Measurements from ENCODE around the gene POP7.
"Not testable (repeated sequence)": the region's sequence is repeated elsewhere in the genome, so short reads cannot be mapped to it uniquely, and the experiment has no call there.

Gene POP7

GRCh38 chr7:100689230-100690135, 16.4 kb upstream of the POP7 start:
- FAIRE-seq (no peak), DNase-seq (ENCODE audit: insufficient read length, low spot score) (no peak)

DNA sequence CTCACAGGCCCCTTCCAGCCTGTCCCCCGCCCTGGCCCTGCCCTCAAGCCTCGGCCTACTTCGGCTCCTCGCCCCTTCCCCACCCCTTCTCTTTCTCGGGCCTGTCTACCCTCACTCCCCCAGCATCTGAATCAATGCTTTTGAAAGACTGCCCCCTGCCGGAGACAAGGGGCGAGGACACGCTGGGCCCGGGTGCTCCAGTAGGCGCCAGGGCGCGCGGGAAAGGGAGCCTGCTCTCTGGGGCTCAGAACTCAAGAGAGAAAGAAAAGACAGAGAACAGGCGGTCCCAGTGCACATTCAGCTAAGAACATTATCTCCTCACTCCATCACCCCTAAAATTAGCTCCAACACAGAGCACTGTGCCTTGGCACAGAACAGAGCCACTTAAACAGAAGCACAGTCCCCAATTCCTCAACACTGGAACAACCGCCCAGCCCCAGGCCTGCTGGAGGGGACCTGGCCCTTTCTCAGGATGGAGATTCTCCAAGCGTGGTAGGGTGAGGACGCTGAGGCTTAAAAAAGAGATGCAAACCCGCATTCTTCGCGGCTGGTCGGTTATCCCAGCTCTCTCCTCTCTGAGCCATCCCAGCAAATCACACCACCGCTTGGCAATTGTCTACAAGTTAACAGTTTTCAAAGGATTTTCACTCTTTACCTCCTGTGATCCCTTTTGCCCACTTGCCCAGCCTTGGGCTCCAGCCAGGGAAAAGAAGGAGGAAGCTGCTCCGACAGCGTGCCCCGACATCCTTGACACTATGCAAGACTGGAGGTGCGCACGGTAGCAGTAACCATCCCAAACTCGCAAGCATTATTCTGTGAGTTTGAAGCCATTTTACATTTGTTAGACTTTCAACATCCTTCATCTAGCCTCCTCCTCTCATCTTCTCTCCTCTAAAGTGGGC, 14.0 kb upstream of the POP7 start:
- peak; percentile 56 for DNase-seq (ENCODE audit: insufficient read length, low spot score)
- no peak for FAIRE-seq

GRCh38 chr7:100692578-100692961, 13.4 kb upstream of the POP7 start:
- FAIRE-seq (no peak), DNase-seq (ENCODE audit: insufficient read length, low spot score) (no peak)

DNA sequence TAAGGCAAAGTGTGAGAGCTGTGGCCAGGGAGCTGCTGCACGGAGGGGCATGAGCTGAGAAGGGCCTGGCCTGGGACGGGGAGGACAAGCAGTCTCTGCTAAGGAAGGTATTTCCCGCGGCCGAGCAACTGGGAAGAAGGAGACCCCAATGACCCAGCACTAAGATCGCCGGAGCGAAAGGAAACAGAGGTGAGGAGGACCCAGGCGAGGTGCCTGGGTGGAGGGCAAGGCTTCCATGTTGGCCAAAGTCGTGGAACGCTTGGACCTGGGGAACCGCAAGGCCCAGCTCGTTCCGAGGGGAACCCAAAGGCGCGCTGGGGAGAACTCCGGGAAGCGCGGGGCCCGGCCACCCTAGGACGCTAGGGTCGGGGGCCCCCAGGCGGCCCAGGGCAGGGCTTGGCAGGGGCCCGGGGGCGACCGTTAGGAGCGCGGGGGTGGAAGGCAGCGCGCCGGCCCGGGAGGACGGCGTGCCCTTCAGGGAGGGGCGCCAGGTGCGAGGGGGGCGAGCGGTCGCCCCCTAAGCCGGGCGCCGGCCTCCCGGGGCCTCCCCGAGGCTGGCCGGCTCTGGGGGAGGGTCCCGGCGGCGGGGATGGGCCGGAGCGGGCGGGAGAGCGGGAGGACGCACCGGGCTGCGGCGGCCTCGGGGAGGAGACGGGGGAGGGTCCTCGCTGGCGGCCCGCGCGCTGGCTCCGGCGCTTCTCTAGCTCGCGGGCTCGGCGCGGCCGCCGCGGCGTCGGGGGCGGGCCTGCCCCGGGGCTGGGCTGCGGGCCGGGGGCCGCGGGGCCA, 12.4 kb upstream of the POP7 start:
- no peak for DNase-seq (ENCODE audit: insufficient read length, low spot score)

DNA sequence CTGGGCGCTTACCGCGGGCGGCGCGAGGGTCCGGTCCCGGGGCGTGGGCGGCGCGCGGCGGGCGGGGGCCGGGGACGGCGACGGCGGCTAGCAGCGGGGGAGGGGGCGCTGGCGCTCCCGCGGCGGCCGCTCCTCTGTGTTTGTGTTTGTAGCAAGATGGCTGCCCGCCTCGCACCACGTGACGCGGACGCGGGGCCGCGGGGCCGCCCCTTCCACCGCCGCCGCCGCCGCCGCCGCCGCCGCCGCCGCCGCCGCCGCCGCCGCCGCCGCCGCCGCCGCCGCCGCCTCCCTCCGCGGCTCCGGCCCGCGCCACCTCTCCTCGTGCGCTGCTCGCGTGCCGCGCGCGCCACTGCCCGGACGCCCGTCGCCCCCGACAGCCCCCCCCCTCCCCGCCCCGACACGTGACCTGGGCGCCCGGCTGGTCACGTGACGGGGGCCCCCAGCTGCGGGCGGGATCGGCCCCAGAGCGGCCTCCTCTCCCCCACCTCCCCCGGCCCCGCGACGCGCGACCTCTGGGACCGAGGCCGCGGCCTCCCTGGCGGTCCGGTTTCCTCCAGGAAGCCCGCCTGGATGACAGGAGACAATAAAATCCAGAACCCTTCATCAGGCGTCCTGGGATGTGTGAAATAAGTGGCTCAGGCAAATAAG, 11.7 kb upstream of the POP7 start, which contains the start of gene GIGYF1:
Gene GIGYF1 (minus strand): TSS at position 153 of the 648 bp plus-strand sequence. CDS start 6,012 bp downstream, outside the sequence.
- DNase-seq (ENCODE audit: insufficient read length, low spot score), result peak; percentile 60
- no peak for FAIRE-seq

More for the DNA sequence above, 12.4 kb upstream of the POP7 start:
- FAIRE-seq, result no peak

- no peak for FAIRE-seq
Observed at GRCh38 chr7:100696123-100696521, 9.8 kb upstream of the POP7 start.

GRCh38 chr7:100699018-100699417, 6.9 kb upstream of the POP7 start:
- no peak for FAIRE-seq
- DNase-seq (ENCODE audit: insufficient read length, low spot score), result no peak

More at GRCh38 chr7:100696123-100696521, 9.8 kb upstream of the POP7 start:
- DNase-seq (ENCODE audit: insufficient read length, low spot score), result no peak

- not testable (repeated sequence) for FAIRE-seq; DNase-seq (ENCODE audit: insufficient read length, low spot score)
Observed at GRCh38 chr7:100701089-100701488, 4.8 kb upstream of the POP7 start.

DNA sequence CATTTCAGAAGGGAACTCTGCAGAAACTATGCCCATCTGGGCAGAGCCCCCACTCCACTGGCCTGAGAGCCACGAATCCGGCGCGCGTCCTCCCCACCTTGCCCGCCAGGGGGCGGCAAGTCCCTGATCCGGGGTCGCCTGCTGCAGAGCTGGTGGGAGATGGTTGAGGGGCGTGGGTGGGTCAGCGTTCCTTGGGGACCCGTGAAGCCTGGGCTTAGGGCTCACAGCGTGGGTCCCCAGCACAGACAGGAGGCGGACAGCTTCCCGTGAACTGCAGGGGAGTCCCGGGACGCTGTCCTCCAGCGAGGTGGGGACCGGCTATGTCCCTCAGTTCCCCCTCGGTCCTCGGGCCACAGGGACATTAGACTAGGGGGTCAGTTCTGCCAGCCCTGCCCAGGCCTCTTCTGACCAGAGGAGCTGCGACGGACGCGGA, 585 bp upstream of the POP7 start:
- FAIRE-seq (no peak), DNase-seq (ENCODE audit: insufficient read length, low spot score) (peak; percentile 82)

DNA sequence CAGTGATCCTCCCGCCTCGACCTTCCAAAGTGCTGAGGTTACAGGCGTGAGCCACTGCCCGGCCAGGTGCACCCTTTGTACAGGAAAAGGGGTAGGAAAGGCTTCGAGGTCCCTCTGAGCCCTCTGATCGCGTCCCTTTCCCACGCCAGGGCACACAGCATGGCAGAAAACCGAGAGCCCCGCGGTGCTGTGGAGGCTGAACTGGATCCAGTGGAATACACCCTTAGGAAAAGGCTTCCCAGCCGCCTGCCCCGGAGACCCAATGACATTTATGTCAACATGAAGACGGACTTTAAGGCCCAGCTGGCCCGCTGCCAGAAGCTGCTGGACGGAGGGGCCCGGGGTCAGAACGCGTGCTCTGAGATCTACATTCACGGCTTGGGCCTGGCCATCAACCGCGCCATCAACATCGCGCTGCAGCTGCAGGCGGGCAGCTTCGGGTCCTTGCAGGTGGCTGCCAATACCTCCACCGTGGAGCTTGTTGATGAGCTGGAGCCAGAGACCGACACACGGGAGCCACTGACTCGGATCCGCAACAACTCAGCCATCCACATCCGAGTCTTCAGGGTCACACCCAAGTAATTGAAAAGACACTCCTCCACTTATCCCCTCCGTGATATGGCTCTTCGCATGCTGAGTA, 871 bp downstream of the POP7 start:
- DNase-seq (ENCODE audit: insufficient read length, low spot score) (no peak), FAIRE-seq (no peak)

GRCh38 chr7:100708395-100708794, 2.5 kb downstream of the POP7 start:
- FAIRE-seq (no peak), DNase-seq (ENCODE audit: insufficient read length, low spot score) (no peak)

DNA sequence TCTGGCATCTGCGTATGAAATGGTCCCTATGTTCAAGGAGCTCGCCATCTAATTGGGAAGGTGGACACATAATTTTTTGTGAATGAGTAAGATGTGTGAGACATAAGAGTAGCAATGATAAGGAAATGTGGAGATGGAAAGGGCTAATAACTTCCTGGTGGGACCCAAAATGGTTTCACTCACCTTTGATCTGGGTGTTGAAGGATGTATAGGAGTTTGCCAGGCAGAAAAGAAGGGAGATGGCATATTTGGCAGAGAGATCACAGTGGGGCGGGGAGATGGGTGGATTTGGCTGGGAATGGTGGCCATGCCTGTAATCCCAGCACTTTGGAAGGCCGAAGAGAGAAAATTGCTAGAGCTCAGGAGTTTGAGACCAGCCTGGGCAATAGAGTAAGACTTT, 4.5 kb downstream of the POP7 start:
- FAIRE-seq, result no peak
- no peak for DNase-seq (ENCODE audit: insufficient read length, low spot score)

GRCh38 chr7:100711369-100711768, 5.4 kb downstream of the POP7 start:
- FAIRE-seq (no peak), DNase-seq (ENCODE audit: insufficient read length, low spot score) (no peak)

- FAIRE-seq, result no peak
Observed at GRCh38 chr7:100714725-100715124, 8.8 kb downstream of the POP7 start.

GRCh38 chr7:100717073-100717472, 11.2 kb downstream of the POP7 start:
- not testable (repeated sequence) for FAIRE-seq; DNase-seq (ENCODE audit: insufficient read length, low spot score)

More at GRCh38 chr7:100714725-100715124, 8.8 kb downstream of the POP7 start:
- DNase-seq (ENCODE audit: insufficient read length, low spot score), result no peak

DNA sequence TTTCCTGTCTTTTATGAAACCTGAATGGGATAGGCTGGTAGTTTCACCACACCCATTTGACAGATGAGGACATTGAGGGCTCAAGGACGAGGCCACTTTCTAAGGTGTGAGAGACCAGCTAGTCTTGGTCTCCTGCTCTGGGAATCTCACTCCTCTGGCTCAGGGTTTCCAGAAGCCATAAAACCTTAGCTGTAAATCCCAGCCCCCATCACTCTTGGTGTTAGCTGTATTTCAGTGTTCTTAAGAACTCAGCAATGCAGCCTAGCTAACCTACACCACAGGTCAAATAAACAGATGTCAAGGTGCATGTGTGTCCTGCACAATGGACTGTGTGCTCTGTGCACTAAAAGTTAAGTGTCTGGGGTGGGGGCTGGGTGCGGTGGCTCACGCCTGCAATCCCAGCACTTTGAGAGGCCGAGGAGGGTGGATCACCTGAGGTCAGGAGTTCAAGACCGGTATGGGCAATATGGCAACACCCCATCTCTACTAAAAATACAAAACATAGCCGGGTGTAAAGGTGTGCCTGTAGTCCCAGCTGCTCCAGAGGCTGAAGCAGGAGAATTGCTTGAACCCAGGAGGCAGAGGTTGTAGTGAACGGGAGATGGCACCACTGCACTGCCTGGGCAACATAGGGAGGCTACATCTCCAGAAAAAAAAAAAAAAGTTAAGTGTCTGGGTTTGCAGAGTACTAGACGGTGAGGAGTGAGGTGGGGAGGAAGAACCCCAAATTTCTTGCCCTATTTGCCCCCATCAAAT, 13.8 kb downstream of the POP7 start:
- DNase-seq (ENCODE audit: insufficient read length, low spot score) (no peak), FAIRE-seq (no peak)

- DNase-seq (ENCODE audit: insufficient read length, low spot score) (no peak), FAIRE-seq (no peak)
Observed at GRCh38 chr7:100720279-100720670, 14.4 kb downstream of the POP7 start, which contains the start of gene EPO. EPO (plus strand) TSS chr7:100720468; CDS start chr7:100720981, 513 bp downstream.

DNA sequence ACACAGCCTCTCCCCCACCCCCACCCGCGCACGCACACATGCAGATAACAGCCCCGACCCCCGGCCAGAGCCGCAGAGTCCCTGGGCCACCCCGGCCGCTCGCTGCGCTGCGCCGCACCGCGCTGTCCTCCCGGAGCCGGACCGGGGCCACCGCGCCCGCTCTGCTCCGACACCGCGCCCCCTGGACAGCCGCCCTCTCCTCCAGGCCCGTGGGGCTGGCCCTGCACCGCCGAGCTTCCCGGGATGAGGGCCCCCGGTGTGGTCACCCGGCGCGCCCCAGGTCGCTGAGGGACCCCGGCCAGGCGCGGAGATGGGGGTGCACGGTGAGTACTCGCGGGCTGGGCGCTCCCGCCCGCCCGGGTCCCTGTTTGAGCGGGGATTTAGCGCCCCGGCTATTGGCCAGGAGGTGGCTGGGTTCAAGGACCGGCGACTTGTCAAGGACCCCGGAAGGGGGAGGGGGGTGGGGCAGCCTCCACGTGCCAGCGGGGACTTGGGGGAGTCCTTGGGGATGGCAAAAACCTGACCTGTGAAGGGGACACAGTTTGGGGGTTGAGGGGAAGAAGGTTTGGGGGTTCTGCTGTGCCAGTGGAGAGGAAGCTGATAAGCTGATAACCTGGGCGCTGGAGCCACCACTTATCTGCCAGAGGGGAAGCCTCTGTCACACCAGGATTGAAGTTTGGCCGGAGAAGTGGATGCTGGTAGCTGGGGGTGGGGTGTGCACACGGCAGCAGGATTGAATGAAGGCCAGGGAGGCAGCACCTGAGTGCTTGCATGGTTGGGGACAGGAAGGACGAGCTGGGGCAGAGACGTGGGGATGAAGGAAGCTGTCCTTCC, 15.0 kb downstream of the POP7 start:
- no peak for FAIRE-seq
- DNase-seq (ENCODE audit: insufficient read length, low spot score), result no peak
